Keratinocyte (primary cell): ENCODE results near the gene PHACTR1. TPM values are rescaled to one million over a fixed set of nuclear protein-coding genes. Genes with fewer than 3 reads are reported as not detected.

Experiments
- DNase-seq: peaks from one replicate; pipeline ENCODE4 v3.0.0-alpha.2; 2011; ENCODE audit warnings: low read depth, missing footprints, low spot score
- FAIRE-seq: peaks from 2 replicates; lab custom pipeline; 2011; peaks lifted over from hg19 to GRCh38; lab: Jason Lieb, UNC
- H2AFZ ChIP-seq: 2 replicates; pipeline ENCODE4 v1.6.0; 2012; ENCODE audit warnings: low read length, control low read depth, inconsistent platforms; ENCODE audit not compliant: control insufficient read depth
- H3K27ac ChIP-seq: 2 replicates; pipeline ENCODE4 v1.5.1; 2011; ENCODE audit warnings: low read length; ENCODE audit not compliant: control insufficient read depth, insufficient read depth
- H3K27me3 ChIP-seq: 3 replicates; pipeline ENCODE4 v1.6.0; 2011; ENCODE audit warnings: low read length; ENCODE audit not compliant: control insufficient read depth, insufficient read depth; ENCODE audit errors: extremely low read depth
- H3K36me3 ChIP-seq, 2 experiments: 2 replicates in 1 of 2; 3 replicates in 1 of 2; pipeline ENCODE4 v1.5.1; 2011; ENCODE audit warnings: low read length in 2 of 2, mild to moderate bottlenecking in 1 of 2; ENCODE audit not compliant: control insufficient read depth in 2 of 2, insufficient read depth in 2 of 2; ENCODE audit errors: extremely low read depth in 1 of 2
- H3K4me1 ChIP-seq: 3 replicates; pipeline ENCODE4 v1.5.1; 2011; ENCODE audit warnings: low read length; ENCODE audit not compliant: control insufficient read depth, insufficient read depth; ENCODE audit errors: extremely low read depth
- H3K4me2 ChIP-seq: 3 replicates; pipeline ENCODE4 v1.6.0; 2011; ENCODE audit warnings: low read depth, low read length; ENCODE audit not compliant: control insufficient read depth, insufficient read depth; ENCODE audit errors: extremely low read depth
- H3K4me3 ChIP-seq, 3 experiments: fragments of 200-600 bp in 1 of 3; sonication (generic) in 1 of 3; 2 replicates in 2 of 3; 3 replicates in 1 of 3; pipeline ENCODE4 v1.5.1; 2011 to 2016; ENCODE audit warnings: low read length in 3 of 3, mild to moderate bottlenecking in 3 of 3, control low read depth in 2 of 3, inconsistent platforms in 1 of 3, low read depth in 1 of 3, mixed read lengths in 1 of 3, mixed run types in 1 of 3, moderate library complexity in 1 of 3; ENCODE audit not compliant: control insufficient read depth in 2 of 3, insufficient read depth in 2 of 3; ENCODE audit errors: extremely low read depth in 1 of 3
- H3K79me2 ChIP-seq: 2 replicates; pipeline ENCODE4 v1.6.0; 2012; ENCODE audit warnings: low read length; ENCODE audit not compliant: control insufficient read depth, insufficient read depth
- H3K9ac ChIP-seq: 3 replicates; pipeline ENCODE4 v1.6.0; 2011; ENCODE audit warnings: low read length; ENCODE audit not compliant: control insufficient read depth, insufficient read depth; ENCODE audit errors: extremely low read depth
- H3K9me1 ChIP-seq: 3 replicates; pipeline ENCODE4 v1.6.0; 2011; ENCODE audit warnings: low read length; ENCODE audit not compliant: control insufficient read depth, insufficient read depth; ENCODE audit errors: extremely low read depth
- H3K9me3 ChIP-seq: 2 replicates; pipeline ENCODE4 v1.5.1; 2012; ENCODE audit warnings: low read depth, low read length; ENCODE audit not compliant: control insufficient read depth
- H4K20me1 ChIP-seq: 3 replicates; pipeline ENCODE4 v1.6.0; 2011; ENCODE audit warnings: low read length; ENCODE audit not compliant: control insufficient read depth, insufficient read depth; ENCODE audit errors: extremely low read depth
- CTCF ChIP-seq, 3 experiments: IDR thresholded peaks in 1 of 3; conservative IDR thresholded peaks in 1 of 3; optimal IDR thresholded peaks in 1 of 3; 2 replicates in 2 of 3; 3 replicates in 1 of 3; pipeline versions ENCODE3 to v1.5.1; 2011; ENCODE audit warnings: low read length in 3 of 3, mild to moderate bottlenecking in 3 of 3, moderate library complexity in 2 of 3, control low read depth in 1 of 3, inconsistent platforms in 1 of 3; ENCODE audit not compliant: insufficient read depth in 2 of 3; ENCODE audit errors: extremely low read depth in 1 of 3
- EZH2 ChIP-seq: IDR thresholded peaks from one replicate; pipeline ENCODE4 v1.6.1; 2012; ENCODE audit warnings: inconsistent platforms, mild to moderate bottlenecking, low read length, moderate library complexity
- dilution Hi-C: fragments of 300-500 bp; cut with MboI; formaldehyde crosslinking; loops from one replicate; pipeline ENCODE4 v1.7.0; 2020; ENCODE audit warnings: low sequenced_read_pairs; ENCODE audit not compliant: extremely low pct_ligation_motif_present
- polyA plus RNA-seq, 5 experiments: library from polyadenylated mRNA; depleted of rRNA in 3 of 5; stranded (reverse) in 3 of 5; stranded (forward) in 1 of 5; unstranded in 1 of 5; fragments of >200 nt; gene quantifications; 1 replicate in 1 of 5; 2 replicates in 3 of 5; 3 replicates in 1 of 5; pipeline versions ENCODE4 v1.2.1 to v1.2.3, GENCODE V29; 2011 to 2012; ENCODE audit warnings: missing spikeins in 2 of 5, low read depth in 1 of 5, low replicate concordance in 1 of 5

The PHACTR1 gene
- polyA plus RNA-seq, 1 donor (not counting 4 experiments of a cell fraction or from before 2014, with no cell fraction given) = 0.22 TPM

GRCh38 chr6:13026557-13026956, 310.0 kb downstream of the PHACTR1 start:
- Histone ChIP-seq H3K9ac (no peak overlapping the region), H3K36me3 (no peaks in the 10 kb centered on the region), H3K4me2 (no peak overlapping the region), H3K27me3 (no peaks in the 10 kb centered on the region), H4K20me1 (no peaks in the 10 kb centered on the region), H2AFZ (no peak overlapping the region), H3K79me2 (no peaks in the 10 kb centered on the region), H3K27ac (no peak overlapping the region), H3K4me1 (no peaks in the 10 kb centered on the region), H3K9me1 (no peaks in the 10 kb centered on the region), H3K4me3 (no peak overlapping the region), H3K9me3 (no peaks in the 10 kb centered on the region)
- no peak for DNase-seq
- TF ChIP-seq EZH2 (no peak), CTCF (optimal IDR thresholded peaks at IDR 0.05 in 1 of 3, IDR thresholded peaks at IDR 0.05 in 1 of 3, conservative IDR thresholded peaks at IDR 0.05 in 1 of 3; ENCODE audit: extremely low read depth in 1 of 3, insufficient read depth in 2 of 3, low read length in 3 of 3) (no peak)
- dilution Hi-C loops = no loop called here
- no peak for FAIRE-seq

GRCh38 chr6:13027207-13027606, 310.6 kb downstream of the PHACTR1 start:
- no peak overlapping the region for H3K4me2 ChIP-seq
- H3K79me2 ChIP-seq = no peaks in the 10 kb centered on the region
- H3K4me1 ChIP-seq = no peaks in the 10 kb centered on the region
- no peak overlapping the region for H3K27ac ChIP-seq
- no peaks in the 10 kb centered on the region for H3K27me3 ChIP-seq
- no peak overlapping the region for H3K4me3 ChIP-seq
- H3K9ac ChIP-seq = no peak overlapping the region
- no peaks in the 10 kb centered on the region for H3K9me3 ChIP-seq
- DNase-seq (no peak), FAIRE-seq (no peak)
- no peaks in the 10 kb centered on the region for H4K20me1 ChIP-seq
- H3K9me1 ChIP-seq = no peaks in the 10 kb centered on the region
- H2AFZ ChIP-seq = no peak overlapping the region
- no peaks in the 10 kb centered on the region for H3K36me3 ChIP-seq
- TF ChIP-seq EZH2 (no peak), CTCF (optimal IDR thresholded peaks at IDR 0.05 in 1 of 3, IDR thresholded peaks at IDR 0.05 in 1 of 3, conservative IDR thresholded peaks at IDR 0.05 in 1 of 3; ENCODE audit: extremely low read depth in 1 of 3, insufficient read depth in 2 of 3, low read length in 3 of 3) (no peak)
- dilution Hi-C loops = no loop called here
